GM19193 (cell line): ENCODE data around the gene TRAF3.

ENCODE experiments used
- POLR2A ChIP-seq: IDR thresholded peaks from 4 replicates; pipeline ENCODE4 v1.6.1; 2011; ENCODE audit not compliant: insufficient read depth, insufficient read length; ENCODE audit errors: extremely low read depth

TRAF3 gene

GRCh38 chr14:102822311-102822863 lies 45.1 kb downstream of the TRAF3 start:
- TF ChIP-seq POLR2A: no peak

DNA sequence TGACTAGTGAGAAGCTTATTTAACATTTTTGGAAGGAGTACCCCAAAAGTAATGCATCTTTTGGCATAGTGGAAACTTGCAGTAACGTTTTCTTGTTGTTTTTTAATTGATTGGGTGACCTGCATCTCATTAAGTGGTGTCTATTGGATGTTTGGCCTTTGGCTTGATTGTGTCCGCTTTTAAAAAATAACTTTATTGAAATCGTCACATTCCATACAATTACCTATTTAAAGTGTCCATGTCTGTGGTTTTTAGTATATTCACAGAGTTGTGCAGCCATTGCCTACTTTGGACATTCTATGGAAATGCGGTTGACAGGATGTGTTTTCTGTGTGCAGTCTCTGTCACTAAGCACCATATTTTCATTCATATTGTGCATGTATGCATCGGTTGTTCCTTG lies 46.3 kb downstream of the TRAF3 start:
- TF ChIP-seq POLR2A: no peak

DNA sequence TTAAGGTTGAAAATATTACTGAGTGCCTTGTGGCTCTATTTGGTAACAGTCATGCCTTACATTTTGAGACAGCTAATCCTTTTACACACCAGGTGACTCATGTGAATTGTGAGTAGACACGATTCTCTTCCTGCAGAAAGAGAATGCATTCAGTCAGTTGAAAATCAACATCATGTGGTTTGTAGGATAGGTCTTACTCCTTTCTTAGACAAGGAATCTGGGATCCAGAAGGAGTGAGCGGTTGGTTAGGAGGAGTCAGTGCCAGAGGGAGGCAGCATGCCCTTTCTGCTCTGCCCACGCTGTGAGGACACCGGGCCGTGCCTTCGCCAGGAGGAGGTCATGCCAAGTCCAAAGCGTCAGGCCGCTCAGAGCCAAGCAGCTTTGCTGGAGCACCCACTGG lies 47.6 kb downstream of the TRAF3 start:
- no peak for TF ChIP-seq POLR2A

GRCh38 chr14:102825307-102826095 lies 48.3 kb downstream of the TRAF3 start:
- no peak for TF ChIP-seq POLR2A

DNA sequence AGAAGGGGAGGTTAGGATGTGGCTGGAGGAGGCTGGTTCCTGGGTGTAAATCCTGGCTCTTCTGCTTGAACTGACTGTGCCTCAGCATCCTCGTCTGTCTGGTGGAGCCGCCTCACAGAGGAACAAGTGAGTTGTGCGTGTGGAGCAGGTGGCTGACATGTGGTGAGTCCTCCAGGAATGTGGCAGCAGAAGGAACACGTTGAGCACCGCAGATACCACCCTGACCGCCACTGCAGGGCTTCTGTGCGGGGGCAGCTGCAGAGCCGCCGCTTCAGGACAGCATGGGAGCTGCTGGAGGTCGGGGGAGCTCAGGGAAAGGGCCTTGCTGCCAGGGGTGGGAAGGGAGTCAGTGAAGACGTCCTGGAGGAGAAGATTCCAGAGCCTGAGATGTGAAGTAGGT lies 48.9 kb downstream of the TRAF3 start:
- no peak for TF ChIP-seq POLR2A

DNA sequence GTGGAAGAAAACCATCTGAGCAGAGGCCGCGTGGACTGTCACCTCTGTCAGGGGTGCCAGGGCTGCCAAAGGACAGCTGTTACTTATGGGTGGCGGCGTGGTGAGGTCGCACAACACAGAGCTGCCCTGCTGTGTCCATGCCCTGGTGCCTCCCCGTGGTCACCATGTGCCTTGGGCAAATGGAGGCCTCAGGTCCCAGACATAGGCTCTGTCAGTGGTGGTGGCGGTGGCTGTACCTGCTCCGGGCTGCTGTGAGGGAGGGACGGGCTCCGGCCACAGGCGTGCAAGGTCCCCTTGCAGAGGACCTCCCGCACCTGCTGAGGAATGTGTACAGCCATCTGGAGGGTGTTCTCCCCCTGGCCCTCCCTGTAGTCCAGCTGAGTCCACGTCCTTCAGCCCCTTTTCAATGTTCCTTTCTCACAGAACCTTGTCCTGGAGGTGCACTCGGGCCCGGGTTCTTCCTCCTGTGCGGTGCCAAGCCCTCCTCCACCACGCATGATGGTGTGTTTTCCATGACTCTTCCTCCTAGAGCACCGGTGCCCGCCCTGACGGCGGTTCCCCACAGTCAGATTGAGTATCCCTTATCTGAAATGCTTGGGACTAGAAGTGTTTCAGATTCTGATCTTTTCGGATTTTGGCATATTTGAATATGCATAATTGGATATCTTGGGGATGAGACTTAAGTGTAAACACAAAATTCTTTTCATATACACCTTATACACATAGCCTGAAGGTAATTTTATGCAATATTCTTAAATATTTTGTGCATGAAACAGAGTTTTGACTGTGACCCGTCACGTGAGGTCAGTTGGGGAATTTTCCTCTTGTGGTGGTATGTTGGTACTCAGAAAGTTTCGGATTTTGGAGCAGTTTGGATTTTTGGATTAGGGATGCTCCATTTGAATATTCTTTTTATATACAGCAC lies 49.8 kb downstream of the TRAF3 start:
- TF ChIP-seq POLR2A: no peak

GRCh38 chr14:102827716-102828115 lies 50.5 kb downstream of the TRAF3 start:
- TF ChIP-seq POLR2A: no peak

DNA sequence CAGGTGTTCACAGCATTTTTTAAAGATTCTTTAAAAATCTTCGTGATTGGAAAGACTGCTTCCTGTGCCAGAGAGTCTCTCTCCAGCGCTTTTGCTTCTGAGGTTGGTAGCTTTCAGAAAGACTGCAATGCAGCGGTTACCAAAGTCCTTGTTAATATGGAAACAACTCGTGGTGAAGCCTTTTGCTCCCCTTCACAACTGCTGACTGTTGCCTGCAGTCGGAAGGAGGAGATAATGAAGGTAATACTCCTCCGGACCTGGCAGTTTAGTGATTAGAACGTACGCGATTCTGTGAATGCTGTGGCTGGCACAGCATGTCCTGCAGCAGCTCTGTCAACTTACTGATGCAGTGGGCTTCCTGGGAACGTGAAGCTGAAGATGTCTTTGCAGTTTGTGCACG lies 50.9 kb downstream of the TRAF3 start:
- TF ChIP-seq POLR2A: no peak

GRCh38 chr14:102829016-102829548 lies 51.8 kb downstream of the TRAF3 start:
- TF ChIP-seq POLR2A: no peak

GRCh38 chr14:102830474-102831045 lies 53.3 kb downstream of the TRAF3 start:
- no peak for TF ChIP-seq POLR2A

GRCh38 chr14:102831163-102831804 lies 54.0 kb downstream of the TRAF3 start:
- no peak for TF ChIP-seq POLR2A

GRCh38 chr14:102833341-102833740 lies 56.1 kb downstream of the TRAF3 start:
- TF ChIP-seq POLR2A: no peak

- TF ChIP-seq POLR2A: no peak
Measured at GRCh38 chr14:102833991-102834390, 56.7 kb downstream of the TRAF3 start.

- no peak for TF ChIP-seq POLR2A
Measured at GRCh38 chr14:102835959-102836358, 58.7 kb downstream of the TRAF3 start.
